T-cell (primary cell): Measurements from ENCODE around the gene FRMD1. TPM values are rescaled to one million over a fixed set of nuclear protein-coding genes. Genes with fewer than 3 reads are reported as not detected.

ENCODE experiments used
- ATAC-seq, 4 experiments: fragments of 200-7000 bp in 3 of 4; fragments of 150-1000 bp in 1 of 4; cut with Tn5 transposase; replicated peaks in 1 of 4; 1 replicate in 3 of 4; 2 replicates in 1 of 4; pipeline ENCODE4 v1.10.0; 2021; ENCODE audit warnings: moderate library complexity in 3 of 4, mild to moderate bottlenecking in 2 of 4, moderate number of reproducible peaks in 1 of 4
- CTCF ChIA-PET, 2 donors: fragments of 300-600 bp; sonication (Branson Sonifier 250); formaldehyde crosslinking; loops; one replicate each; lab custom pipeline; 2022; ENCODE audit warnings: antibody characterized with exemption in 2 of 2; lab: Charles Lee
- POLR2A ChIA-PET, 2 donors: fragments of 300-600 bp; sonication (Branson Sonifier 250); formaldehyde crosslinking; loops; one replicate each; lab custom pipeline; 2022; ENCODE audit warnings: antibody characterized with exemption in 2 of 2; lab: Charles Lee
- DNase-seq, 35 experiments: peaks; one replicate each; pipeline versions ENCODE4 v3.0.0 to v3.0.0-alpha.2; 2013 to 2023
- H3K27ac ChIP-seq: one replicate; pipeline ENCODE4 v1.5.1; 2013; ENCODE audit warnings: low read length
- H3K27me3 ChIP-seq, 2 experiments: replicated peaks in 1 of 2; 1 replicate in 1 of 2; 2 replicates in 1 of 2; pipeline versions ENCODE4 v1.6.1 to v1.7.0; 2013; ENCODE audit warnings: low read length in 1 of 2, mixed read lengths in 1 of 2; ENCODE audit not compliant: control insufficient read depth in 2 of 2, insufficient read depth in 2 of 2; ENCODE audit errors: extremely low read depth in 1 of 2
- H3K36me3 ChIP-seq, 2 donors: 1 replicate in 1 of 2; 2 replicates in 1 of 2; pipeline versions ENCODE4 v1.6.1 to v1.7.0; 2013; ENCODE audit warnings: low read length in 1 of 2; ENCODE audit not compliant: control insufficient read depth in 2 of 2, insufficient read depth in 1 of 2; ENCODE audit errors: extremely low read depth in 1 of 2
- H3K4me1 ChIP-seq, 2 experiments: 1 replicate in 1 of 2; 2 replicates in 1 of 2; pipeline versions ENCODE4 v1.6.1 to v1.7.0; 2013; ENCODE audit warnings: low read length in 2 of 2, mixed read lengths in 1 of 2; ENCODE audit not compliant: insufficient read depth in 2 of 2, control insufficient read depth in 1 of 2; ENCODE audit errors: extremely low read depth in 1 of 2
- H3K4me3 ChIP-seq, 2 donors: 1 replicate in 1 of 2; 2 replicates in 1 of 2; pipeline versions ENCODE4 v1.5.1 to v1.7.0; 2013; ENCODE audit warnings: mild to moderate bottlenecking in 2 of 2, low read length in 1 of 2, moderate library complexity in 1 of 2; ENCODE audit not compliant: control insufficient read depth in 1 of 2; ENCODE audit errors: extremely low read depth in 1 of 2
- H3K9me3 ChIP-seq: 2 replicates; pipeline ENCODE4 v1.7.0; 2013
- H3K27ac Mint-ChIP-seq, 2 donors: one replicate each; pipeline ENCODE4 v1.8.0; 2020 to 2021; ENCODE audit warnings: mild to moderate bottlenecking in 2 of 2, mixed read lengths in 2 of 2
- H3K27me3 Mint-ChIP-seq, 2 donors: one replicate each; pipeline ENCODE4 v1.8.0; 2021 to 2022; ENCODE audit warnings: mixed read lengths in 2 of 2
- H3K36me3 Mint-ChIP-seq: one replicate; pipeline ENCODE4 v1.8.0; 2021; ENCODE audit warnings: mixed read lengths
- H3K4me1 Mint-ChIP-seq, 3 donors: one replicate each; pipeline ENCODE4 v1.8.0; 2020 to 2022; ENCODE audit warnings: mixed read lengths in 3 of 3, mild to moderate bottlenecking in 1 of 3
- H3K4me3 Mint-ChIP-seq, 3 donors: one replicate each; pipeline ENCODE4 v1.8.0; 2020 to 2022; ENCODE audit warnings: mild to moderate bottlenecking in 3 of 3, mixed read lengths in 3 of 3, moderate library complexity in 3 of 3
- H3K9me3 Mint-ChIP-seq, 3 donors: one replicate each; pipeline ENCODE4 v1.8.0; 2020 to 2022; ENCODE audit warnings: mixed read lengths in 3 of 3
- WGBS: methylation state at CpG from one replicate; pipeline ENCODE4 v1.1.5; 2013; ENCODE audit warnings: missing lambda C conversion rate; ENCODE audit not compliant: insufficient coverage; 5-methylcytosine and 5-hydroxymethylcytosine counted together
- total RNA-seq, 35 experiments: library from RNA in 6 of 35; stranded (reverse) in 6 of 35; fragments of 120-200 nt in 1 of 35; gene quantifications; one replicate each; pipeline versions ENCODE4 v1.2.1 to v1.2.4 and lab custom pipeline; 2013 to 2026

Gene FRMD1
- total RNA-seq (not detected), total RNA-seq (lab: John Stamatoyannopoulos, UW) (0 to 0.17 (median 0) reads per million in 29 experiments)
- total RNA-seq (2013): not detected

GRCh38 chr6:168078943-168079405 lies at the start of gene FRMD1:
FRMD1 (minus strand) TSS chr6:168079212; CDS start chr6:168079094, 118 bp downstream.
- Histone ChIP-seq H3K27ac (no peak within 1 kb of the TSS), H3K27me3 (peaks cover 0 to 9% of the 10 kb centered on the region in 2 experiments), H3K9me3 (no peaks in the 10 kb centered on the region), H3K4me1 (no peaks in the 10 kb centered on the region), H3K4me3 (no peak within 1 kb of the TSS), H3K36me3 (no peaks in the 10 kb centered on the region)
- Mint-ChIP-seq H3K4me1 (no peaks in the 10 kb centered on the region), H3K27me3 (no peaks in the 10 kb centered on the region), H3K36me3 (no peaks in the 10 kb centered on the region), H3K9me3 (peaks cover 0 to 6% (median 0%) of the 10 kb centered on the region in 3 donors), H3K4me3 (no peak within 1 kb of the TSS), H3K27ac (no peak within 1 kb of the TSS)
- no peak for DNase-seq
- ChIA-PET CTCF (no interaction called here), POLR2A (no interaction called here)
- no peak for ATAC-seq
- WGBS: 91% methylated on average over 17 of the region's 21 CpGs

GRCh38 chr6:168128006-168128630 lies 49.1 kb upstream of the FRMD1 start:
- no peak overlapping the region for H3K4me3 ChIP-seq
- no peaks in the 10 kb centered on the region for H3K36me3 ChIP-seq
- no peaks in the 10 kb centered on the region for H3K36me3 Mint-ChIP-seq
- H3K9me3 Mint-ChIP-seq: no peaks in the 10 kb centered on the region
- WGBS: 86% methylated on average over 12 of the region's 19 CpGs
- no peaks in the 10 kb centered on the region for H3K9me3 ChIP-seq
- H3K27ac Mint-ChIP-seq: no peak overlapping the region
- H3K4me1 ChIP-seq: no peaks in the 10 kb centered on the region
- ATAC-seq: no peak
- ChIA-PET CTCF (no interaction called here), POLR2A (no interaction called here)
- peaks cover 8 to 12% of the 10 kb centered on the region in 2 donors for H3K27me3 Mint-ChIP-seq
- H3K4me1 Mint-ChIP-seq: no peaks in the 10 kb centered on the region
- DNase-seq: peak in 1 of 35 experiments; percentile 10
- H3K4me3 Mint-ChIP-seq: no peak overlapping the region
- H3K27me3 ChIP-seq: peaks cover 3 to 60% of the 10 kb centered on the region in 2 experiments
- no peak overlapping the region for H3K27ac ChIP-seq

GRCh38 chr6:168127384-168127868 lies 48.4 kb upstream of the FRMD1 start:
- H3K27ac Mint-ChIP-seq: no peak overlapping the region
- CTCF ChIA-PET: no interaction called here
- WGBS: 58% methylated on average over 6 of the region's 10 CpGs

GRCh38 chr6:168126566-168127383 lies 47.8 kb upstream of the FRMD1 start:
- H3K4me3 Mint-ChIP-seq: no peak overlapping the region
- H3K27me3 ChIP-seq: peaks cover 0 to 47% of the 10 kb centered on the region in 2 experiments
- DNase-seq: peak in 1 of 35 experiments; percentile 10
- no peaks in the 10 kb centered on the region for H3K9me3 ChIP-seq
- H3K36me3 Mint-ChIP-seq: no peaks in the 10 kb centered on the region
- ATAC-seq: no peak
- H3K4me1 ChIP-seq: no peaks in the 10 kb centered on the region
- ChIA-PET POLR2A (no interaction called here), CTCF (no interaction called here)
- no peaks in the 10 kb centered on the region for H3K36me3 ChIP-seq
- H3K27me3 Mint-ChIP-seq: peaks cover 7 to 8% of the 10 kb centered on the region in 2 donors
- no peaks in the 10 kb centered on the region for H3K9me3 Mint-ChIP-seq
- WGBS: 84% methylated on average over 18 of the region's 22 CpGs
- no peak overlapping the region for H3K27ac ChIP-seq
- H3K27ac Mint-ChIP-seq: no peak overlapping the region
- H3K4me3 ChIP-seq: no peak overlapping the region
- H3K4me1 Mint-ChIP-seq: no peaks in the 10 kb centered on the region

More at GRCh38 chr6:168127384-168127868, 48.4 kb upstream of the FRMD1 start:
- H3K27ac ChIP-seq: no peak overlapping the region
- Mint-ChIP-seq H3K4me1 (no peaks in the 10 kb centered on the region), H3K27me3 (peaks cover 8 to 12% of the 10 kb centered on the region in 2 donors), H3K36me3 (no peaks in the 10 kb centered on the region), H3K9me3 (no peaks in the 10 kb centered on the region), H3K4me3 (no peak overlapping the region)
- H3K4me3 ChIP-seq: no peak overlapping the region
- H3K4me1 ChIP-seq: no peaks in the 10 kb centered on the region
- no peaks in the 10 kb centered on the region for H3K9me3 ChIP-seq
- POLR2A ChIA-PET: no interaction called here
- peaks cover 3 to 53% of the 10 kb centered on the region in 2 experiments for H3K27me3 ChIP-seq
- no peaks in the 10 kb centered on the region for H3K36me3 ChIP-seq
- DNase-seq: peak in 1 of 35 experiments; percentile 19
- ATAC-seq: no peak

- Mint-ChIP-seq H3K4me1 (no peaks in the 10 kb centered on the region), H3K27me3 (peaks cover 0 to 8% of the 10 kb centered on the region in 2 donors), H3K27ac (no peak overlapping the region), H3K4me3 (no peak overlapping the region), H3K9me3 (no peaks in the 10 kb centered on the region), H3K36me3 (no peaks in the 10 kb centered on the region)
- peaks cover 0 to 37% of the 10 kb centered on the region in 2 experiments for H3K27me3 ChIP-seq
- CTCF ChIA-PET: no interaction called here
- H3K4me3 ChIP-seq: no peak overlapping the region
- no peak for ATAC-seq
- no peak overlapping the region for H3K27ac ChIP-seq
- no peaks in the 10 kb centered on the region for H3K4me1 ChIP-seq
- WGBS: 83% methylated on average over 13 of the region's 22 CpGs
- no peaks in the 10 kb centered on the region for H3K9me3 ChIP-seq
- DNase-seq: peak in 1 of 35 experiments; percentile 23
- H3K36me3 ChIP-seq: no peaks in the 10 kb centered on the region
- POLR2A ChIA-PET: no interaction called here
Measured at GRCh38 chr6:168125429-168126001, 46.5 kb upstream of the FRMD1 start.

- Mint-ChIP-seq H3K36me3 (no peaks in the 10 kb centered on the region), H3K4me1 (no peaks in the 10 kb centered on the region), H3K27me3 (peaks cover 0 to 7% of the 10 kb centered on the region in 2 donors), H3K27ac (no peak overlapping the region), H3K9me3 (no peaks in the 10 kb centered on the region), H3K4me3 (no peak overlapping the region)
- ChIA-PET CTCF (no interaction called here), POLR2A (no interaction called here)
- DNase-seq: peak in 1 of 35 experiments; percentile 11
- no peaks in the 10 kb centered on the region for H3K4me1 ChIP-seq
- WGBS: 86% methylated on average over 4 of the region's 11 CpGs
- no peak overlapping the region for H3K27ac ChIP-seq
- no peaks in the 10 kb centered on the region for H3K36me3 ChIP-seq
- no peaks in the 10 kb centered on the region for H3K9me3 ChIP-seq
- H3K4me3 ChIP-seq: no peak overlapping the region
- H3K27me3 ChIP-seq: peaks cover 0 to 32% of the 10 kb centered on the region in 2 experiments
- no peak for ATAC-seq
Measured at GRCh38 chr6:168124921-168125320, 45.9 kb upstream of the FRMD1 start.
